Chondrocyte (in vitro differentiated cells): ENCODE measurements around the gene GREB1L. TPM values are rescaled to one million over a fixed set of nuclear protein-coding genes. Genes with fewer than 3 reads are reported as not detected.

ENCODE experiments used
- DNase-seq: peaks from one replicate; pipeline ENCODE4 v3.0.0; 2021; ENCODE audit warnings: mixed read lengths, low spot score
- H3K27ac Mint-ChIP-seq: one replicate; pipeline ENCODE4 v1.8.0; 2021; ENCODE audit warnings: mild to moderate bottlenecking, moderate library complexity, mixed read lengths; ENCODE audit not compliant: unreplicated experiment
- H3K27me3 Mint-ChIP-seq: 2 replicates; pipeline ENCODE4 v1.8.0; 2021; ENCODE audit warnings: low read depth, mixed read lengths
- H3K36me3 Mint-ChIP-seq: 2 replicates; pipeline ENCODE4 v1.8.0; 2021; ENCODE audit warnings: low read depth, mixed read lengths
- H3K4me1 Mint-ChIP-seq: 2 replicates; pipeline ENCODE4 v1.8.0; 2021; ENCODE audit warnings: low read depth, mild to moderate bottlenecking, mixed read lengths
- H3K4me3 Mint-ChIP-seq: one replicate; pipeline ENCODE4 v1.8.0; 2021; ENCODE audit warnings: mild to moderate bottlenecking, moderate library complexity, mixed read lengths; ENCODE audit not compliant: unreplicated experiment
- H3K9me3 Mint-ChIP-seq: 2 replicates; pipeline ENCODE4 v1.8.0; 2021; ENCODE audit warnings: low read depth, mixed read lengths
- CTCF ChIP-seq: fragments of 200-600 bp; sonication (generic); IDR thresholded peaks from 2 replicates; pipeline ENCODE4 v1.5.0; 2021; ENCODE audit warnings: antibody characterized with exemption, mild to moderate bottlenecking, moderate library complexity
- total RNA-seq: library from RNA; stranded (reverse); gene quantifications from 3 replicates; pipeline ENCODE4 v1.2.1, GENCODE V29; 2021

Gene GREB1L
- total RNA-seq, 1 donor from 2014 or later, result 2.4 TPM

- Mint-ChIP-seq H3K27ac (no peak overlapping the region), H3K9me3 (peaks cover 5% of the 10 kb centered on the region), H3K4me1 (peaks cover 16% of the 10 kb centered on the region), H3K36me3 (no peaks in the 10 kb centered on the region), H3K27me3 (no peaks in the 10 kb centered on the region), H3K4me3 (no peak overlapping the region)
- TF ChIP-seq CTCF, result no peak
- no peak for DNase-seq
Measured at GRCh38 chr18:21316296-21316695, 74.3 kb downstream of the GREB1L start.

- peaks cover 5% of the 10 kb centered on the region for H3K9me3 Mint-ChIP-seq
- H3K4me1 Mint-ChIP-seq, result no peaks in the 10 kb centered on the region
- H3K27ac Mint-ChIP-seq, result no peak overlapping the region
- no peak for DNase-seq
- TF ChIP-seq CTCF, result no peak
- peaks cover 3% of the 10 kb centered on the region for H3K27me3 Mint-ChIP-seq
- H3K4me3 Mint-ChIP-seq, result no peak overlapping the region
- H3K36me3 Mint-ChIP-seq, result no peaks in the 10 kb centered on the region
Measured at GRCh38 chr18:21321711-21322110, 79.7 kb downstream of the GREB1L start.

GRCh38 chr18:21327101-21327500, 85.1 kb downstream of the GREB1L start:
- no peak for DNase-seq
- H3K27ac Mint-ChIP-seq, result no peak overlapping the region
- peaks cover 9% of the 10 kb centered on the region for H3K4me1 Mint-ChIP-seq
- peaks cover 8% of the 10 kb centered on the region for H3K27me3 Mint-ChIP-seq
- H3K36me3 Mint-ChIP-seq, result peaks cover 3% of the 10 kb centered on the region
- no peak overlapping the region for H3K4me3 Mint-ChIP-seq
- no peak for TF ChIP-seq CTCF
- H3K9me3 Mint-ChIP-seq, result no peaks in the 10 kb centered on the region

GRCh38 chr18:21330122-21330701, 88.2 kb downstream of the GREB1L start:
- H3K4me3 Mint-ChIP-seq, result no peak overlapping the region
- no peak overlapping the region for H3K27ac Mint-ChIP-seq
- no peak for TF ChIP-seq CTCF
- peaks cover 6% of the 10 kb centered on the region for H3K27me3 Mint-ChIP-seq
- no peak for DNase-seq
- peaks cover 3% of the 10 kb centered on the region for H3K36me3 Mint-ChIP-seq
- H3K9me3 Mint-ChIP-seq, result no peaks in the 10 kb centered on the region
- peaks cover 9% of the 10 kb centered on the region for H3K4me1 Mint-ChIP-seq

GRCh38 chr18:21331065-21331464, 89.0 kb downstream of the GREB1L start:
- H3K36me3 Mint-ChIP-seq, result peaks cover 3% of the 10 kb centered on the region
- no peaks in the 10 kb centered on the region for H3K9me3 Mint-ChIP-seq
- no peak for DNase-seq
- H3K27me3 Mint-ChIP-seq, result peaks cover 6% of the 10 kb centered on the region
- peaks cover 12% of the 10 kb centered on the region for H3K4me1 Mint-ChIP-seq
- H3K27ac Mint-ChIP-seq, result no peak overlapping the region
- H3K4me3 Mint-ChIP-seq, result no peak overlapping the region
- no peak for TF ChIP-seq CTCF
